ENCODE data around the gene KLHL35.

KLHL35 gene, protein sequence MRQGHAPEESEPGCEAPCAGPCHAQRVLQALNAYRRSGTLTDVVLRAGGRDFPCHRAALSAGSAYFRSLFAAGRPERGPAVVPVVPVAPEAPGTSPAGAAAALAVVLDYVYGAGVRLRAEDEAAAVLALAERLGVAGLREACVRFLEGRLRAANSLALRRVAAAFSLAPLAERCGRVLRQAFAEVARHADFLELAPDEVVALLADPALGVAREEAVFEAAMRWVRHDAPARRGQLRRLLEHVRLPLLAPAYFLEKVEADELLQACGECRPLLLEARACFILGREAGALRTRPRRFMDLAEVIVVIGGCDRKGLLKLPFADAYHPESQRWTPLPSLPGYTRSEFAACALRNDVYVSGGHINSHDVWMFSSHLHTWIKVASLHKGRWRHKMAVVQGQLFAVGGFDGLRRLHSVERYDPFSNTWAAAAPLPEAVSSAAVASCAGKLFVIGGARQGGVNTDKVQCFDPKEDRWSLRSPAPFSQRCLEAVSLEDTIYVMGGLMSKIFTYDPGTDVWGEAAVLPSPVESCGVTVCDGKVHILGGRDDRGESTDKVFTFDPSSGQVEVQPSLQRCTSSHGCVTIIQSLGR

DNA sequence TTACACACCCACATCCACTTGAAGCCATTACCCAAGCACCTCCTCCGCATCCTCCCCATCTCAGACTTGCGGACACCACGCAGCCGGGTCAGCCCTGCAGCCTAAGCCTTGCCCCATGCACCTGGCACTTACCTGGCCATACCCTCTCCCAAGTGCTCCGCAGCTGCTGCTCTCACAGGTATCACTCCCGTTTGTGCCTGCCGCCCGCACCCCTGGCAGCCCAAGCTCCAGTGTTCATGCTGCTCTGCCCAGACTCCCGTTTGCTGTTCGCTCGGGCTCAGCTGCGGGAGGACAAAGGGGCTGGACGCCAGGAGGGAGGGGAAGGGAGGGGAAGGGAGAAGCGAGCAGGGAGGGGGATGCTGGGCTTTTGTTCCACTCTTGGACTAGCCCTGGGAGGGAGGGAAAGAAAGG is at the start of gene KLHL35:
Gene KLHL35 (minus strand): TSS at position 293 of the 411 bp plus-strand sequence. CDS start 2,574 bp downstream, outside the sequence.
- H3K4me3 ChIP-seq (ENCODE audit: low read depth, low read length): peak within 1 kb of the TSS; percentile 41; the same call in 1 of the 2 replicates
- H3K27ac ChIP-seq (ENCODE audit: low read depth, low read length): no peak within 1 kb of the TSS
- H3K9me3 ChIP-seq (ENCODE audit: control insufficient read depth, insufficient read depth, low read length): peaks cover 10% of the 10 kb centered on the region
- peaks cover 60% of the 10 kb centered on the region for H3K27me3 ChIP-seq (ENCODE audit: control insufficient read depth, insufficient read depth, low read length)
- H3K36me3 ChIP-seq (ENCODE audit: control insufficient read depth, insufficient read depth, low read length): no peaks in the 10 kb centered on the region
- no peak within 1 kb of the TSS for H3K9ac ChIP-seq (ENCODE audit: low read depth, low read length)
- H3K4me1 ChIP-seq (ENCODE audit: control insufficient read depth, insufficient read depth, low read length): peaks cover 7% of the 10 kb centered on the region; the same call in 1 of the 2 replicates

DNA sequence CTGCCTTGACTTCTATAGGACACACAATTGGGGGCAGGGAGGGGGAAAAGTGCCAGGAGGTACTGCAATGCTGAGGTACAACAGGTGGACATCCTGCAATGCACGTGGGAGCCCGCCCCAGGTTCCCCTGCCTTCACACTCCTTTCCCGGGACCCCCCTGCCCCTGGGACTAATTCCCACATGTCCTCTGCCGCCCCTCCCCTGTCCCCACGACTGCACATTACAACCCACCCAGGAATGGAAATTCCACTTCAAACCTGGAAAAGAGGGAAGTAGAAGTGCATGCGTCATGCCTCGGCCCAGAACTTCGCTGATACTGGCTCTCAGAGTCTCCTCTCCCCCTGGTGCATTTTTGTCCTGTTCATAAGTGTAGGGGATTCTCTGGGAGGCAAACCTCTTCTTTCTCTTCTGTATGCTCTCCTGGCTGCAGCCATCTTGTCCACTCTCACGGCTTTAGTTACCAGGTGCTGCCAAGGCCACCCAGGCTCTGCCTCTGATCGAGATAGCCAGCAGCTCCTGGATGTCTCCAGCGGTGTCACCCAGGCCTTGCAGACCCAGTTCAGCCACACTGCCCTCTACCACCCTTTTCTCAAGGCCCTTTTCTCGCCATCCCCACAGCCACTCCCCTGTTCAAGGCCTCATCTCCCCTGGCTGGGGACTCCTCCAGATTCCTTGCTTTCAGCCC is 49.1 kb upstream of the KLHL35 start:
- Histone ChIP-seq H3K9me3 (ENCODE audit: control insufficient read depth, insufficient read depth, low read length) (no peaks in the 10 kb centered on the region), H3K4me3 (ENCODE audit: low read depth, low read length) (no peak overlapping the region), H3K4me1 (ENCODE audit: control insufficient read depth, insufficient read depth, low read length) (no peaks in the 10 kb centered on the region), H3K27me3 (ENCODE audit: control insufficient read depth, insufficient read depth, low read length) (no peaks in the 10 kb centered on the region), H3K9ac (ENCODE audit: low read depth, low read length) (no peak overlapping the region), H3K36me3 (ENCODE audit: control insufficient read depth, insufficient read depth, low read length) (no peaks in the 10 kb centered on the region), H3K27ac (ENCODE audit: low read depth, low read length) (no peak overlapping the region)

DNA sequence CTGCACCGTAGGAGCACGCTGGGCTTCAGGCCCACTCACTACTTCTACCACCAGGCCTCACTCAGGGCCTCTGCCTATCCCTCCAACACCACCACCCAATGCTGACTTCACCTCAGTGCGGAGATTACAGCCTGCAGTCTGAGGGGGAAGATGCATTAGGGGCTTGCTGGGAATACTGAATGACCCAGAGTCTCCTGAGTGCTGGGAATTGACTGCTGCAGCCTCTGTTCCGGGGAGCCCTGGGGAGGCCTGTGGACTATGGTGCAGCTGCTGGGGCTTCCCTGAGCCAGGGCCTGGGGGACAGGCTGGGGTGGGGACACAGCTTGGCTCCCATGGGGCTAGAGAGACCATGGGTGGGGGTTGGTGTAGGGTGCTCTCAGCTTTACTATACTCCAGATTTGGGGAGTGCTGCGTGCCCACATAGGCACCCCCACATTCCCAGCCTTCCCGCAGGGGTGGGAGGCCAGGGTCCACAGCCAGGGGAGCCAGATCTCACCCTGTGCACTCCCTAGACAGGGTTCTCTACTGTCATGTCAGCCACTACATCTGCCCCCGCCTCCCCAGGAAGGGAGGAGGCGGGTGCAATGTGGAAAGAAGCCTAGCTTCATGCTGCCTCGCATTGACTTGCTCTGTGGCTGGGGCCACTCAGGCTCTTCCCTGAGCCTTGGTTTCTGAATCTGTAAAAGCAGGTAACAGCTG is 48.4 kb upstream of the KLHL35 start:
- H3K27ac ChIP-seq (ENCODE audit: low read depth, low read length): no peak overlapping the region
- no peaks in the 10 kb centered on the region for H3K9me3 ChIP-seq (ENCODE audit: control insufficient read depth, insufficient read depth, low read length)
- no peaks in the 10 kb centered on the region for H3K4me1 ChIP-seq (ENCODE audit: control insufficient read depth, insufficient read depth, low read length)
- H3K36me3 ChIP-seq (ENCODE audit: control insufficient read depth, insufficient read depth, low read length): no peaks in the 10 kb centered on the region
- H3K9ac ChIP-seq (ENCODE audit: low read depth, low read length): no peak overlapping the region
- H3K4me3 ChIP-seq (ENCODE audit: low read depth, low read length): no peak overlapping the region
- no peaks in the 10 kb centered on the region for H3K27me3 ChIP-seq (ENCODE audit: control insufficient read depth, insufficient read depth, low read length)

DNA sequence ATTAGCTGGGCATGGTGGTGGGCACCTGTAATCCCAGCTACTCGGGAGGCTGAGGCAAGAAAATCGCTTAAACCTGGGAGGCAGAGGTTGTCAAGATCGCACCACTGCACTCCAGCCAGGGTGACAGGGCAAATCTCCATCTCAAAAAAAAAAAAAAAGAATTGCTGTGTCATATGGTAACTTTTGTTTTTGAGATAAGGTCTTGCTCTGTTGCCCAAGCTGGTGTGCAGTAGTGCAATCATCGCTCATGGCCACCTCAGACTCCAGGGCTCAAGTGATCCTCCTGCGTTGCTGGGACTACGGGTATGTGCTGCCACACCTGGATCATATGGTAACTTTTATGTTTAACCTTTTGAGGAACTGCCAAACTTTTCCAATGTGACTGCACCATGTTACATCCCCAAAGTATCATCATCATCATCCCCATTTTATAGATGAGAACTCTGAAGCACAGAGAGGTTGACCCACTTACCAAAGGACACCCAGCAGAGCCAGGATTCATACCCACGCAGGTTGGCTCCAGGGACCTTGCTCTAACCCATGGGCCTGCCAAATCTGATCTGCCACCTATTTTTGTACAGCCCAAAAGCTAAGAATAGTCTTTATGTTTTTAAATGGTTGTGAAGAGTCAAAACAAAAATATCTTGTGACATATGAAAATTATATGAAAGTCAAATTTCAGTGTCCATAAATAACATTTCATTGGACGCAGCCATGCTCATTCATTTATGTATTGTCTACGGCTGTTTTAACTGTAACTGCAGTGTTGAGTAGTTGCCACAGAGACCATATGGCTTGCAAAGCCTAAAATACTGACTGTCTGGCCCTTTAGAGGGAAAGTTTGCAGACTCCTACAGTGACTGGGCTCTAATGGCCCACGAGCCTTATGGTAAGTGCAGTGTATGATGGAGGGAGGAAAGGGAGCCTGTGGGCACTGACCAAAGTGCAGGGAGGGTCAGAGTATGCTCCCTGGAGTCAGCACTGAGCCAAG is 47.5 kb upstream of the KLHL35 start:
- H3K4me1 ChIP-seq (ENCODE audit: control insufficient read depth, insufficient read depth, low read length): peaks cover 6% of the 10 kb centered on the region
- no peak overlapping the region for H3K9ac ChIP-seq (ENCODE audit: low read depth, low read length)
- H3K27me3 ChIP-seq (ENCODE audit: control insufficient read depth, insufficient read depth, low read length): no peaks in the 10 kb centered on the region
- no peaks in the 10 kb centered on the region for H3K9me3 ChIP-seq (ENCODE audit: control insufficient read depth, insufficient read depth, low read length)
- no peaks in the 10 kb centered on the region for H3K36me3 ChIP-seq (ENCODE audit: control insufficient read depth, insufficient read depth, low read length)
- no peak overlapping the region for H3K27ac ChIP-seq (ENCODE audit: low read depth, low read length)
- no peak overlapping the region for H3K4me3 ChIP-seq (ENCODE audit: low read depth, low read length)

DNA sequence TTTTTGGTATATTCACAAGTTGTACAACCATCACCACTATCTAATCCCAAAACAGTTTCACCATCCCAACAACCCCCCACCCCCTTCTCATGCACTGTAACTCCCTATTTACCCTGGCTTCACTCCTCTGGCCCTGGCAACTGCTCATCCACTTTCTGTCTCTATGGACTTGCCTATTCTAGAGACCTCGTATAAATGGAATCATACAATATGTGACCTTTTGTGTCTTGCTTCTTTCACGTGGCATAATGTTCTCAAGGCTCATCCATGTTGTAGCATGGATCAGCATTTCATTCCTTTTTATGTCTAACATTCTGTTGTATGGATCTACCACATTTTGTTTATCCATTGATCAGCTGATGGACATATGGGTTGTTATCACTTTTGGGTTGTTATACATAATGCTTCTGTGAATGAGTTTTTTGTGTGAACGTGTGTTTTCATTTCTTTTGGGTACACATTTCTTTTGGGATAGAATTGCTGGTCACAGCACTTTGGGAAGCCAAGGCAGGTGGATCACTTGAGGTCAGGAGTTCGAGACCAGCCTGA is 46.7 kb upstream of the KLHL35 start:
- H3K4me1 ChIP-seq (ENCODE audit: control insufficient read depth, insufficient read depth, low read length): peaks cover 13% of the 10 kb centered on the region
- H3K27ac ChIP-seq (ENCODE audit: low read depth, low read length): no peak overlapping the region
- no peaks in the 10 kb centered on the region for H3K27me3 ChIP-seq (ENCODE audit: control insufficient read depth, insufficient read depth, low read length)
- no peak overlapping the region for H3K4me3 ChIP-seq (ENCODE audit: low read depth, low read length)
- no peaks in the 10 kb centered on the region for H3K36me3 ChIP-seq (ENCODE audit: control insufficient read depth, insufficient read depth, low read length)
- H3K9me3 ChIP-seq (ENCODE audit: control insufficient read depth, insufficient read depth, low read length): no peaks in the 10 kb centered on the region
- H3K9ac ChIP-seq (ENCODE audit: low read depth, low read length): no peak overlapping the region

DNA sequence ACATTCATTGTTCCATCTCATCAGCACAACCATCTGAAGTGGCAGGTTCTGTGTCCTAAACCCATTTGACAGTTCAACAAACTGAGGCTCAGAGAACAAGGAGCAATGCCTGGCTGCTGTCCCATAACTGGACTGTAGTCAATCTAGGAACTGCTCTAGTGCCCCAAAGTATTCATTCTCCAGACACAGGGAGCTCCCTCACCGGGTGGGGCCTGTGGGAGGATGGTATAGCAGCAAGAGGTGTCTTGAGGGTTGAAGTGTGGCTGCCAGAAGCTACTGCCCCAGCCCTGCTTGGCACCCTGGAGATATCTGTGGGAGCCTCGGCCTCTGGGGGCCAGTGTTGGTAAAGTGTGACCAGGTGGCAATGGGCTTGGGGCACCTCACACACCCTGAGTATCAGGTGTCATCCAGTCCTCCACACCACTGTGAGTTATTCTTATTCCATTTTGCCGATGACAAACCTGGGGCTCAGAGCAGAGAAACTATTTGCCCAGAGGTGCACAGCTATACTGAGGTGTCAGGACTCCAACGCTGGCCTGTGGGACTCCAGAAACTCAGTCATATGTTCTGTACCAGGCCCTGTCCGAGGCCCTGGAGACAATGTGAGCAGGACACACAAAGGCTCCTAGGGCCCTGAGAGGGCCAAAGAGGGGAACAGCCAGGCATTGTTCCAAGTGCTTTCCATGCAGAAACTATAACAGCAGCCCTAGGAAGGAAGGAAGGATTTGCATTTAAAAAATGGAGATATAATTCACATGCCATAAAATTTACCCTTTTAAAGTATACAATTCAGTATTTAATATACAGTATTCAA is 46.0 kb upstream of the KLHL35 start:
- Histone ChIP-seq H3K36me3 (ENCODE audit: control insufficient read depth, insufficient read depth, low read length) (no peaks in the 10 kb centered on the region), H3K4me3 (ENCODE audit: low read depth, low read length) (no peak overlapping the region), H3K4me1 (ENCODE audit: control insufficient read depth, insufficient read depth, low read length) (peaks cover 14% of the 10 kb centered on the region), H3K27me3 (ENCODE audit: control insufficient read depth, insufficient read depth, low read length) (no peaks in the 10 kb centered on the region), H3K27ac (ENCODE audit: low read depth, low read length) (no peak overlapping the region), H3K9ac (ENCODE audit: low read depth, low read length) (no peak overlapping the region), H3K9me3 (ENCODE audit: control insufficient read depth, insufficient read depth, low read length) (no peaks in the 10 kb centered on the region)

DNA sequence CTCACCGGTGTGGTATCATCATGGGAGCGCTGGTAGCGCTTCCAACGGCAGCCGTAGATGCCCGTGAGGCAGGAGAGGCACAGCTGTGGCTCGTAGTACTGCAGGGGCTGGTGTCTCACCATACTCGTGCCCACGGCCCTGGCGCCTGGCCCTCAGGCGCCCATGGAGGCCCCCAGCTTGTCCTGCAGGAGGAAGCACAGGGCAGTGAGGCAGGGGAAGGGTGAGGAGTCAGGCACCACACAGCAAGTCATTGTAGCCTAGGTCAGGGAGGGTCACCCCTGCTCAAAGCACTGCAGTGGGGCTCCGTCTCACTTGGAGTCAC is 44.6 kb upstream of the KLHL35 start:
- Histone ChIP-seq H3K9ac (ENCODE audit: low read depth, low read length) (no peak overlapping the region), H3K4me3 (ENCODE audit: low read depth, low read length) (no peak overlapping the region), H3K9me3 (ENCODE audit: control insufficient read depth, insufficient read depth, low read length) (no peaks in the 10 kb centered on the region), H3K36me3 (ENCODE audit: control insufficient read depth, insufficient read depth, low read length) (no peaks in the 10 kb centered on the region), H3K27ac (ENCODE audit: low read depth, low read length) (no peak overlapping the region), H3K27me3 (ENCODE audit: control insufficient read depth, insufficient read depth, low read length) (no peaks in the 10 kb centered on the region), H3K4me1 (ENCODE audit: control insufficient read depth, insufficient read depth, low read length) (peaks cover 14% of the 10 kb centered on the region)

DNA sequence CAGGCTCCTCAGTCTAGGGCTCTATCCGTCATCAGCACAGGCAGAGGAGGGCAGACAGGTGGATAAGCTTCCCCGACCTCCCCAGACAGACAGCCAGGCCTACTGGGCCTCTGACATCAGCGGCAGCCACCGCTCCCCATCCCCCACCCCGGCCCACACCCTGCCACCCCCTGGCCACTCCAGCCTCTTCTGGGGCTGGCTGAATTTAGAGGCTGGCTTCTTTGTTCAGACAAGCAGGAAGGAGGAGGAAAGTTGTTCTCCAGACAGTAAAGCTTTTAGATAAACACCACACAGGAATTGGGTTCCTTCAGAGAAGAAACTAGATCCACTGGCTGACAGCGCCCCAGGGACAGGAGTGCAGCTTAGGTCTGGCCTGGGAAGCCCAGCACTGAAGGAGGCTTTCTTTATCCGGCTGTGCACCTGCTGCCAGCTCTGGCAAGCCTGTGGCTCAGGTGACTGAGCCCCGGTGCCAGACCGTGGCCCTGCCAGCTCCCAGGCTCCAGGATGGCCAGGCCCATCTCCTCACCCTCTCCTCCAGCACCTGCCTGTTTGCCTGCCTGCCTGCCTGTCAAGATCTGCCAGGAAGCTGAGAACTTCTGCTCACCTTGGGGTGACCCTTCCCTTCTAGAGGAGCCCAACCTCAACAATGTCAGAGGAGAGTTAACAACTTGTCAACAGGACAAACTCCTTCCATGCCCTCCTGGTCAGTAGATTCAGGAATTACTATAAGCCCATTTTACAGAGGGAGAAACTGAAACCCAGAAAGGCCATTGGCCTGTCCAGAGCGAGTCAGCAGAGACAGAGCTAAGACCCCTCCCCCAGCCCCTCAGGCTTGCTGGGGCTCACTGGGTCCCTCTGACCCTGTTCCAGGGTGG is 44.0 kb upstream of the KLHL35 start:
- no peaks in the 10 kb centered on the region for H3K36me3 ChIP-seq (ENCODE audit: control insufficient read depth, insufficient read depth, low read length)
- no peaks in the 10 kb centered on the region for H3K27me3 ChIP-seq (ENCODE audit: control insufficient read depth, insufficient read depth, low read length)
- H3K27ac ChIP-seq (ENCODE audit: low read depth, low read length): peak overlapping the region; percentile 46
- no peak overlapping the region for H3K4me3 ChIP-seq (ENCODE audit: low read depth, low read length)
- H3K9ac ChIP-seq (ENCODE audit: low read depth, low read length): no peak overlapping the region
- peaks cover 14% of the 10 kb centered on the region for H3K4me1 ChIP-seq (ENCODE audit: control insufficient read depth, insufficient read depth, low read length)
- H3K9me3 ChIP-seq (ENCODE audit: control insufficient read depth, insufficient read depth, low read length): no peaks in the 10 kb centered on the region
